Ovary (tissue), 9 donors: ENCODE measurements around the gene BMP3. TPM values are rescaled to one million over a fixed set of nuclear protein-coding genes. Genes with fewer than 3 reads are reported as not detected.
"Not testable (repeated sequence)": the region's sequence is repeated elsewhere in the genome, so short reads cannot be mapped to it uniquely, and the experiment has no call there.

Experiments used
- DNase-seq, 5 donors: peaks; one replicate each; pipeline ENCODE4 v3.0.0-alpha.2; 2019 to 2020
- H3K27ac ChIP-seq, 2 donors: fragments of 200-600 bp; one replicate each; pipeline versions ENCODE4 v1.5.1 to v1.8.0; 2019 to 2022
- H3K27me3 ChIP-seq: fragments of 200-600 bp; one replicate; pipeline ENCODE4 v1.8.0; 2022
- H3K36me3 ChIP-seq: fragments of 200-600 bp; sonication (generic); one replicate; pipeline ENCODE4 v1.5.1; 2019
- H3K4me1 ChIP-seq: one replicate; pipeline ENCODE4 v1.8.1; 2013; ENCODE audit warnings: mild to moderate bottlenecking, moderate library complexity; ENCODE audit not compliant: insufficient read depth
- H3K4me3 ChIP-seq: fragments of 200-600 bp; sonication (generic); one replicate; pipeline ENCODE4 v1.5.1; 2017
- H3K9me3 ChIP-seq, 2 donors: fragments of 200-600 bp in 1 of 2; sonication (generic) in 1 of 2; one replicate each; pipeline versions ENCODE4 v1.5.1 to v1.8.1; 2013 to 2019; ENCODE audit warnings: mild to moderate bottlenecking in 1 of 2, moderate library complexity in 1 of 2
- CTCF ChIP-seq, 3 donors: fragments of 450-650 bp in 2 of 3; fragments of 200-600 bp in 1 of 3; IDR thresholded peaks; one replicate each; pipeline versions ENCODE4 v1.5.1 to v1.8.0; 2016 to 2022; ENCODE audit warnings: antibody characterized with exemption in 3 of 3, mild to moderate bottlenecking in 1 of 3
- EP300 ChIP-seq: sonication (generic); formaldehyde crosslinking; IDR thresholded peaks from one replicate; pipeline ENCODE4 v1.6.1; 2017; ENCODE audit warnings: antibody characterized with exemption
- POLR2A ChIP-seq: fragments of 450-650 bp; IDR thresholded peaks from one replicate; pipeline ENCODE4 v1.6.1; 2017; ENCODE audit warnings: antibody characterized with exemption, mild to moderate bottlenecking, moderate library complexity
- WGBS, 3 donors: extraction: QIAGEN DNeasy Blood & Tissue Kit in 1 of 3; methylation state at CpG; one replicate each; pipeline versions ENCODE4 v1.1.5 to v1.1.7; 2013 to 2017; 5-methylcytosine and 5-hydroxymethylcytosine counted together
- intact Hi-C, 4 donors: fragments of 100-400 bp; cut with DNase I; formaldehyde crosslinking; loops; one replicate each; pipeline versions ENCODE4 v1.11.0 to v1.15.1; 2022 to 2023
- polyA plus RNA-seq, 2 donors: library from polyadenylated mRNA; stranded (reverse); fragments of 200-250 nt in 1 of 2; fragments of 350-450 nt in 1 of 2; fragmentation: Illumina TruSeq in 1 of 2; extraction: RNeasy Lipid Tissue Mini Kit (QIAGEN cat#74804) in 1 of 2; gene quantifications; one replicate each; pipeline ENCODE4 v1.2.3, GENCODE V29; 2013 to 2014
- total RNA-seq, 7 donors: library from RNA; depleted of rRNA in 2 of 7; stranded (reverse); fragments of >200 nt in 2 of 7; fragmentation: NEBNext Ultra II Directional in 3 of 7; extraction: Animal tissue kit (Norgen Biotek cat#: 25700) in 3 of 7; gene quantifications; one replicate each; pipeline versions ENCODE4 v1.1.0 to v1.2.4, GENCODE V29; 2016 to 2023
- donor health status: DM: no; HTN: no; CAD: no; lungs with moderate emphysema.
- donor health status: DM: no; HTN: no; CAD: no.
- donor health status: Bipolar disorder and iron deficiency.
- donor health status: DM: yes; HTN: yes; CAD: no.
- donor health status: DM: no; HTN: no; CAD: no.
- donor health status: DM: yes; HTN: yes; CAD: no.

The BMP3 gene
- total and polyA plus RNA-seq, 9 donors: 0.56 to 10.1 (median 3.9) TPM

GRCh38 chr4:80990851-80991250 is 39.7 kb upstream of the BMP3 start:
- intact Hi-C loops: loop anchor here in 2 of 4 donors (5.0 kb wide), 1 partner anchor 629 kb away; no protein-coding TSS in a partner anchor
- 79 to 91% (median 91%) methylated on average over 2 of the region's 2 CpGs for WGBS, 3 donors
- no peaks in the 10 kb centered on the region for H3K36me3 ChIP-seq

GRCh38 chr4:80999943-81000342 is 30.6 kb upstream of the BMP3 start:
- no peak overlapping the region for H3K4me3 ChIP-seq
- H3K36me3 ChIP-seq: no peaks in the 10 kb centered on the region
- WGBS, 3 donors: 94% methylated on average over 3 of the region's 3 CpGs
- no peaks in the 10 kb centered on the region for H3K9me3 ChIP-seq
- no peaks in the 10 kb centered on the region for H3K4me1 ChIP-seq
- TF ChIP-seq EP300 (no peak), POLR2A (no peak), CTCF (IDR thresholded peaks at IDR 0.05) (no peak)
- intact Hi-C loops: no loop called here
- H3K27me3 ChIP-seq: no peaks in the 10 kb centered on the region
- no peak overlapping the region for H3K27ac ChIP-seq
- DNase-seq: no peak

More at GRCh38 chr4:80990851-80991250, 39.7 kb upstream of the BMP3 start:
- H3K27ac ChIP-seq: no peak overlapping the region
- no peaks in the 10 kb centered on the region for H3K27me3 ChIP-seq
- H3K4me3 ChIP-seq: no peak overlapping the region
- no peaks in the 10 kb centered on the region for H3K4me1 ChIP-seq
- TF ChIP-seq CTCF (IDR thresholded peaks at IDR 0.05) (no peak), POLR2A (no peak), EP300 (no peak)
- no peaks in the 10 kb centered on the region for H3K9me3 ChIP-seq
- no peak for DNase-seq

GRCh38 chr4:81003597-81004111 is 26.9 kb upstream of the BMP3 start:
- TF ChIP-seq EP300: no peak
- TF ChIP-seq CTCF (IDR thresholded peaks at IDR 0.05): no peak
- no peak for TF ChIP-seq POLR2A
- WGBS, 3 donors: 38 to 87% (median 41%) methylated on average over 1 to 2 of the region's 2 CpGs
- Histone ChIP-seq H3K27ac (no peak overlapping the region), H3K9me3 (no peaks in the 10 kb centered on the region), H3K4me1 (no peaks in the 10 kb centered on the region), H3K4me3 (no peak overlapping the region), H3K27me3 (no peaks in the 10 kb centered on the region), H3K36me3 (no peaks in the 10 kb centered on the region)
- intact Hi-C loops: no loop called here
- no peak for DNase-seq

GRCh38 chr4:81007417-81007816 is 23.1 kb upstream of the BMP3 start:
- no peak overlapping the region for H3K27ac ChIP-seq
- no peak overlapping the region for H3K4me3 ChIP-seq
- H3K36me3 ChIP-seq: no peaks in the 10 kb centered on the region
- no peaks in the 10 kb centered on the region for H3K9me3 ChIP-seq
- H3K4me1 ChIP-seq: no peaks in the 10 kb centered on the region
- intact Hi-C loops: no loop called here
- 94 to 97% (median 95%) methylated on average over 2 of the region's 2 CpGs for WGBS, 3 donors
- TF ChIP-seq CTCF (IDR thresholded peaks at IDR 0.05) (no peak), EP300 (no peak), POLR2A (no peak)
- H3K27me3 ChIP-seq: no peaks in the 10 kb centered on the region
- DNase-seq: no peak

GRCh38 chr4:81016566-81016965 is 13.9 kb upstream of the BMP3 start:
- H3K36me3 ChIP-seq, H3K4me3 ChIP-seq, H3K27me3 ChIP-seq, DNase-seq, H3K4me1 ChIP-seq, H3K27ac ChIP-seq, H3K9me3 ChIP-seq, intact Hi-C loops: not testable (repeated sequence)
- 71 to 80% (median 77%) methylated on average over 2 of the region's 2 CpGs for WGBS, 3 donors
